Middle frontal gyrus (tissue), 1 donor: ENCODE results near the gene FDX2.
"Not testable (repeated sequence)": the region's sequence is repeated elsewhere in the genome, so short reads cannot be mapped to it uniquely, and the experiment has no call there.

Experiments
- DNase-seq: peaks from one replicate; pipeline ENCODE4 v3.0.0-alpha.2; 2015; ENCODE audit warnings: low spot score; ENCODE audit errors: extremely low spot score

The FDX2 gene

GRCh38 chr19:10315335-10316214 is at the start of gene FDX2:
FDX2 (minus strand) TSS chr19:10316015; CDS start chr19:10315996, 19 bp downstream.
- peak; percentile 72 for DNase-seq

GRCh38 chr19:10365518-10365917 is 49.7 kb upstream of the FDX2 start:
- DNase-seq, result no peak

GRCh38 chr19:10364644-10365043 is 48.8 kb upstream of the FDX2 start:
- no peak for DNase-seq

GRCh38 chr19:10363789-10364281 is 48.0 kb upstream of the FDX2 start:
- no peak for DNase-seq

- DNase-seq, result no peak
These were observed 46.4 kb upstream of the FDX2 start for GRCh38 chr19:10362259-10362658.

GRCh38 chr19:10361569-10362011 is 45.8 kb upstream of the FDX2 start:
- no peak for DNase-seq

- no peak for DNase-seq
These were observed 40.6 kb upstream of the FDX2 start for GRCh38 chr19:10356431-10356830.

GRCh38 chr19:10353793-10354391 is 38.1 kb upstream of the FDX2 start:
- DNase-seq, result no peak

GRCh38 chr19:10352764-10353671 is 37.2 kb upstream of the FDX2 start:
- no peak for DNase-seq

- no peak for DNase-seq
These were observed 30.7 kb upstream of the FDX2 start for GRCh38 chr19:10346509-10346908.

GRCh38 chr19:10344780-10345179 is 29.0 kb upstream of the FDX2 start:
- peak; percentile 24 for DNase-seq

GRCh38 chr19:10343495-10343894 is 27.7 kb upstream of the FDX2 start:
- no peak for DNase-seq

GRCh38 chr19:10339977-10340376 is 24.2 kb upstream of the FDX2 start:
- DNase-seq, result no peak

GRCh38 chr19:10339380-10339960 is 23.7 kb upstream of the FDX2 start, which contains the start of gene ICAM3:
ICAM3 (minus strand) TSS chr19:10339624; CDS start chr19:10339614, 10 bp downstream.
- DNase-seq, result no peak

- no peak for DNase-seq
These were observed 23.1 kb upstream of the FDX2 start for GRCh38 chr19:10338940-10339339.

- DNase-seq, result not testable (repeated sequence)
These were observed 20.9 kb upstream of the FDX2 start for GRCh38 chr19:10336725-10337124.

- DNase-seq, result no peak
These were observed 19.7 kb upstream of the FDX2 start for GRCh38 chr19:10335352-10335985.

- no peak for DNase-seq
These were observed 19.0 kb upstream of the FDX2 start for GRCh38 chr19:10334588-10335351.

- no peak for DNase-seq
These were observed 18.2 kb upstream of the FDX2 start for GRCh38 chr19:10333758-10334587.
